Esophagus squamous epithelium (tissue), 5 donors: ENCODE data around the gene PTPRN2. TPM values are rescaled to one million over a fixed set of nuclear protein-coding genes. Genes with fewer than 3 reads are reported as not detected.

ENCODE experiments used
- DNase-seq: peaks from one replicate; lab custom pipeline; 2025; lab: John Stamatoyannopoulos, UW
- H3K27ac ChIP-seq, 4 donors: fragments of 200-600 bp; sonication (generic); one replicate each; pipeline ENCODE4 v1.5.1; 2016 to 2019; ENCODE audit warnings: mild to moderate bottlenecking in 1 of 4
- H3K27me3 ChIP-seq, 4 donors: fragments of 200-600 bp; sonication (generic); 1 replicate in 3 of 4; 2 replicates in 1 of 4; pipeline versions ENCODE4 v1.5.1 to v1.6.0; 2017 to 2021; ENCODE audit warnings: antibody characterized with exemption in 1 of 4
- H3K36me3 ChIP-seq, 3 donors: fragments of 200-600 bp; sonication (generic); one replicate each; pipeline ENCODE4 v1.5.1; 2016 to 2019
- H3K4me1 ChIP-seq, 3 donors: fragments of 200-600 bp; sonication (generic); one replicate each; pipeline ENCODE4 v1.5.1; 2017 to 2019
- H3K4me3 ChIP-seq, 4 donors: fragments of 200-600 bp; sonication (generic); 1 replicate in 3 of 4; 2 replicates in 1 of 4; pipeline ENCODE4 v1.5.1; 2016 to 2019; ENCODE audit warnings: mild to moderate bottlenecking in 2 of 4, moderate library complexity in 1 of 4
- H3K9me3 ChIP-seq, 3 donors: fragments of 200-600 bp; sonication (generic); one replicate each; pipeline ENCODE4 v1.5.1; 2016 to 2019
- CTCF ChIP-seq, 6 experiments: fragments of 450-650 bp in 4 of 6; fragments of 200-600 bp in 2 of 6; sonication (generic) in 2 of 6; IDR thresholded peaks; one replicate each; pipeline ENCODE4 v1.5.1; 2016 to 2019; ENCODE audit warnings: antibody characterized with exemption in 6 of 6, mild to moderate bottlenecking in 4 of 6, moderate library complexity in 4 of 6
- POLR2A ChIP-seq, 4 donors: fragments of 450-650 bp; IDR thresholded peaks; one replicate each; pipeline ENCODE4 v1.6.1; 2017; ENCODE audit warnings: antibody characterized with exemption in 4 of 4, mild to moderate bottlenecking in 4 of 4, moderate library complexity in 3 of 4
- WGBS, 2 donors: methylation state at CpG; one replicate each; pipeline ENCODE4 v1.1.5; 2018; 5-methylcytosine and 5-hydroxymethylcytosine counted together
- intact Hi-C: fragments of 100-400 bp; cut with DNase I; formaldehyde crosslinking; loops from one replicate; pipeline ENCODE4 v1.15.0; 2022
- total RNA-seq, 4 donors: library from RNA; depleted of rRNA; stranded (reverse); fragments of >200 nt; gene quantifications; one replicate each; pipeline ENCODE4 v1.1.0, GENCODE V29; 2016
- donor health status: DM: yes; HTN: yes; CAD: no.

PTPRN2 gene
- total RNA-seq, 4 donors from 2014 or later, result 0.38 to 2.7 (median 1.0) TPM

- Histone ChIP-seq H3K27ac (no peak overlapping the region), H3K36me3 (no peaks in the 10 kb centered on the region), H3K4me1 (no peaks in the 10 kb centered on the region), H3K4me3 (no peak overlapping the region), H3K9me3 (no peaks in the 10 kb centered on the region), H3K27me3 (no peaks in the 10 kb centered on the region)
- no peak for TF ChIP-seq CTCF (IDR thresholded peaks at IDR 0.05)
- TF ChIP-seq POLR2A (IDR thresholded peaks at IDR 0.05), result no peak
- intact Hi-C loops, result no loop called here
- WGBS, 2 donors, result 86 to 90% methylated on average over 12 to 19 of the region's 27 CpGs
- no peak for DNase-seq
These were observed 835.5 kb downstream of the PTPRN2 start for GRCh38 chr7:157751951-157752673.

- intact Hi-C loops, result no loop called here
- no peaks in the 10 kb centered on the region for H3K4me1 ChIP-seq
- no peak overlapping the region for H3K4me3 ChIP-seq
- no peaks in the 10 kb centered on the region for H3K36me3 ChIP-seq
- H3K27me3 ChIP-seq, result no peaks in the 10 kb centered on the region
- 75 to 80% methylated on average over 15 to 21 of the region's 22 CpGs for WGBS, 2 donors
- DNase-seq, result no peak
- TF ChIP-seq POLR2A (IDR thresholded peaks at IDR 0.05) (no peak), CTCF (IDR thresholded peaks at IDR 0.05) (no peak)
- H3K27ac ChIP-seq, result no peak overlapping the region
- no peaks in the 10 kb centered on the region for H3K9me3 ChIP-seq
These were observed 836.2 kb downstream of the PTPRN2 start for GRCh38 chr7:157751406-157751805.

DNA sequence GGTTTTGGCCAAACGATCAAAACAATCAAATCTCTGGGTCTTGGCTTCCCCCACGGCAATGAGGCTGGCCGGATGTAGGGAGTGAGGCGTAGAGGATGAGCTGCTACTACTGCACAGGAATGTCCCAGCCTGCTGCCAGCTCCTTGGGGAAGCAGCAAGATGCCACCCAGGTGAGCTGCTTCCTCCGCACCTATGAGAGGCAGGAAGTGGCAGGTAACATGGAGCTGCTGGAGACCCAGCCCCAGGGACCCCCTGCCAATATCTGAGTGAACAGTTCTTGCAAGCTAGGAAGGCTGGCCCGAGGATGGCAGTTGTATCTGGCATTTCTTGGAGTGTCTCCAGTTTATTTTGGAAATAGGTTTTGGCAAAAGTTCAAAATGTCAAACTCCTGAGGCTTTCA lies 837.3 kb downstream of the PTPRN2 start:
- WGBS, 2 donors, result 70 to 81% methylated on average over 6 of the region's 6 CpGs
- Histone ChIP-seq H3K27ac (no peak overlapping the region), H3K4me1 (no peaks in the 10 kb centered on the region), H3K9me3 (no peaks in the 10 kb centered on the region), H3K4me3 (no peak overlapping the region), H3K27me3 (no peaks in the 10 kb centered on the region), H3K36me3 (no peaks in the 10 kb centered on the region)
- TF ChIP-seq POLR2A (IDR thresholded peaks at IDR 0.05), result no peak
- TF ChIP-seq CTCF (IDR thresholded peaks at IDR 0.05), result no peak
- no peak for DNase-seq
- intact Hi-C loops, result no loop called here

DNA sequence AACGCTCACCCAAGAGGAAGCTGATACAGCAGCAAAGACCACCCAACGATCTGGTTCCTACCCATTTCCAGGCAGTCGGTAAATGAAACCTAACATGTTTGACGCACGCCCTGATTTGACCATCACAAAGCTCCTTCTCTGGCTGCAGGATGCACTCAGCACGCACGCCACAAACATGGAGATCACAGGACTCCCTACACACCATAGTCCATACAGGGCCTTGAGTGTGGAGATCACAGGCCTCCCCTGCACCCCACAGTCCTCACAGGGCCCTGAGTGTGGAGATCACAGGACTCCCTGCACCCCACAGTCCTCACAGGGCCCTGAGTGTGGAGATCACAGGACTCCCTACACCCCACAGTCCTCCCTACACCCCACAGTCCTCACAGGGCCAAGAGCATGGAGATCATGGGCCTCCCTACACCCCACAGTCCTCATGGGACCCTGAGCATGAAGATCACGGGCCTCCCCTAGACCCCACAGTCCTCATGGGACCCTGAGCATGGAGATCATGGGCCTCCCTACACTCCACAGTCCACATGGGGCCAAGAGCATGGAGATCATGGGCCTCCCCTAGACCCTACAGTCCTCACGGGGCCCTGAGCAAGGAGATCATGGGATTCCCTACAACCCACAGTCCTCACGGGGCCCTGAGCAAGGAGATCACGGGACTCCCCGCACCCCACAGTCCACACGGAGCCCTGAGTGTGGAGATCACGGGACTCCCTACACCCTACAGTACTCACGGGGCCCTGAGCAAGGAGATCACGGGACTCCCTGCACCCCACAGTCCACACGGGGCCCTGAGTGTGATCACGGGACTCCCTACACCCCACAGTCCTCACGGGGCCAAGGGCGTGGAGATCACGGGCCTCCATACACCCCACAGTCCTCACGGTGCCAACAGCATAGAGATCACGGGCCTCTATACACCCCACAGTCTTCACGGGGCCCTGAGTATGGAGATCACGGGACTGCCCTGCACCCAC lies 841.6 kb downstream of the PTPRN2 start:
- H3K4me3 ChIP-seq, result no peak overlapping the region
- DNase-seq, result no peak
- no peaks in the 10 kb centered on the region for H3K36me3 ChIP-seq
- WGBS, 2 donors, result 88 to 91% methylated on average over 7 to 13 of the region's 25 CpGs
- TF ChIP-seq POLR2A (IDR thresholded peaks at IDR 0.05) (no peak), CTCF (IDR thresholded peaks at IDR 0.05) (no peak)
- peaks cover 0 to 9% (median 0%) of the 10 kb centered on the region in 4 donors for H3K27me3 ChIP-seq
- intact Hi-C loops, result no loop called here
- H3K9me3 ChIP-seq, result no peaks in the 10 kb centered on the region
- H3K27ac ChIP-seq, result no peak overlapping the region
- H3K4me1 ChIP-seq, result no peaks in the 10 kb centered on the region
